ENCODE measurements around the gene DEFB124.

The DEFB124 gene

DNA sequence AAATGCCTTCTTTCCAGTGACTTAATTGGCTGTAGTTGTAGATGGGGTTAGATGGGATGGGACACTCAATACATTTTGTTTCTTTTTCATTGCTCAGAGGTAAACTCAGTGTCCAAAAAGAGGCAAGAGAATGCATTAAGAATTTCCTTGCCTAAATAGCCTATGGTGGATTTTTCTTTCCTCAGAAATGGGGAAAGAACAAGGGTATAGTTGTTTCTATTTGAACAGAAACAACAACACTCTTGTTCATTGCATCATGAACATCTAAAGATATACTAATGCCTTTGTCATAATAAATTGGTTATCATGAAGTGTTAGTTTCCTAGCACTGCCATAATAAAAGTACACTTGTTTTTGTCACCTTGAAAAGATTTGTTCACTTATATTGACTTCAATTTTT lies 49.1 kb downstream of the DEFB124 start:
- no peak for DNase-seq (ENCODE audit: low spot score)

DNA sequence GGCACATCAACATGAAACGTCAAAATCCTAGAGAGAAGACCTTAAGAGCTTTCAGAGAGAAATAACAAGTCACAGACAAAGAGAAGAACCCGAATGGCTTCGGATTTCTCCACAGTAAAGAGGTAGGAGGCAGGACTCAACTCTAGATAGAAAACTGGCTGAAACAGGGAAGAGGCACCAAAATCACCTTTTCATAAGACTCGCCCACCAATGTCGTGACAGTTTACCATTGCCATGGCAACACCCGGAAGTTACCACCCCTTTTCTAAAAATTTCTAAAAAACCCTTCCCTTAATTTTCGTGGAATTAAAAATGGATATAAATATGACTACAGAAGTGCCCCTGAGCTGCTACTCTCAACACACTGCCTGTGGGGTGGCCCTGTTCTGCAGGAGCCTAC lies 56.6 kb downstream of the DEFB124 start:
- DNase-seq (ENCODE audit: low spot score), result no peak

DNA sequence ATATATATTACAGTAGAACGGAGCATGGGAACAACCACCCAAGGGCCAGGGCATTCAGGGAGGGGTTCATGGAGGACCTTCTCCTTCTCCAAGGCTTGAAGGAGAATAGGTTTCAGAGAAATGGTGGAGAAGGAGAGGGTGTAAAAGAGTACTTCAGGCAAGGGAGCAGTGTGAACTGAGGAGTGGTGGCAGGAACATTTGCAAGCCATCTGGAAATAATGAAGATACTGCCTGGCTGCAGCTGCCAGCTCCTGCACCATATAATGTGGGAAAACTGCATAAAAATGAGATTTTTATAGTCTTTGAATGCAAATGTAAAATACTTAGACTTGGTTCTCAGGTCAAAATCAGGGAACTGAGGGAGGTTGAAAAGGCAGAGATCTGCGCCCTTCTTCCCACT lies 59.3 kb downstream of the DEFB124 start:
- DNase-seq (ENCODE audit: low spot score), result no peak

All from NAMALWA (cell line).